Pons (tissue), 1 donor: ENCODE data around the gene KNG1.
"Not testable (repeated sequence)": the region's sequence is repeated elsewhere in the genome, so short reads cannot be mapped to it uniquely, and the experiment has no call there.

ENCODE experiments used
- DNase-seq: peaks from one replicate; pipeline ENCODE4 v3.0.0-alpha.2; 2016; ENCODE audit warnings: low spot score

The KNG1 gene

DNA sequence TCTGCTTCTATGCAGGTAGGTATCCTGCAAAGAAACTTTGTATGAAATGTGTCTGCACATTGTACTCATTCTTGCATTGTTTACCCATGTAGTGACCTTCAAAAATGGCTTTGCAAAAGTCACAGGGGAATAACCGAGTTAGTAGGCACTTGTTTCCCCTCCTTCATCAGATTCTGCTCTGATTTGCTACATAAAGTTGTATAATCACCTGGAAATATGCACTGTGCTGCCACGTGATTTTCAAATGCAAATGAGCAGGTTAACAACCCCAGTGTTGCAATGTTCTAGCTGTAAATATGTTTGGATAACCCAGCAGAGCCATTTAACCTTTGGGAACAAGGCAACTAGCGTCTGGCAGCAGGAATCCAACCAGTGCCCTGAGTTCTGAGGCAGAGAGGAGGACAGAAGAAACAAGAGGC lies at the start of gene KNG1:
TSS of gene KNG1 (plus strand) at position 321 of the 419 bp plus-strand sequence. CDS start 184 bp downstream, outside the sequence.
- no peak for DNase-seq

DNA sequence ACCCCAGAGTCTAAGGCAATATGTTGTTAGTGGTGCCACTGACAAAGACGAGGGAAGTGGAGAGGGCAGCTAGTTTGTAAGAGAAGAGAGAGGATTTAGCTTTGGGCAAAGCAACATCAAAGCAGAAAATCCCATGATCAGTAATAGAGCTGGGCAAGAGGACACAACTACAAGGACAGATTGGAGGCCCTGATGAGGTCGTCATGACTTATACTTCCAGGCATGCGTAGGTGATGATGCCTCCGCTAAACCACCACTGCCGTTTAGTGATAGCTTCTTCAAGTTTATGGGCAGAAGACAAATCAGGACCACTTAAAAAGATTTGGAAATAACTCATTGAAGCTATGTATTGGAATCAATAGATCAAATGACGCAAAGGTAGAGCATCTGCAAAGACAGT lies 48.7 kb upstream of the KNG1 start:
- DNase-seq, result no peak

DNA sequence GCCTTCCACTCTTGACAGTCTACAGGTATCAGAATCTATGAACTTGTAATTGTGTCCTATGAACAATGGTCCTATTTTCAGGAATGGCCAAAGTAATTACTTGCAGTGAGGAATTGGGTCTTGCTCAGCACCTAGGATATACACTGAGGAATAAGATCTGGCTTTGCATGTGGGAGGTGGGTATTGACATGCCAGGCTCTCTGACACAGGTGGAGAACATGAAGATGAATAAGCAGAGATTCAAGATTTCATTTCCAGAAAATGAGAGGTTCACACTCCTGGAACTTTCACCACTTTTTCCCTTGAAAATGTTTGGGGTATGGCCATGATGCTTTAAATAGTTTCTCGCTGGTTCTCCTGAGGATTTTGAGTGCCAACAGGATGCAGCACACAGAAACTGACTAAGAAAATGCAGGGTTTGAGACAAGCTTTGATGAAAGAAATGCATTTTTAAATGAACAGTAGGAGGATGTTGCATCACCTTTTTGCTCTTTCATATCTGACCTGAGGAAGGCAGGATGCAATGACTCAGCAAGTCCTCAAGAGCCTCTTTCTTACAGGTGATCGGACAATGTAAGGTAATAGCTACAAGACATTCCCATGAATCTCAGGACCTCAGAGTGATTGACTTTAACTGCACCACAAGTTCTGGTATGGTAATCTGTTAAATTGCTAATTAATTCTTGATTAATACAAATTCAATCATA lies 47.6 kb upstream of the KNG1 start:
- no peak for DNase-seq

DNA sequence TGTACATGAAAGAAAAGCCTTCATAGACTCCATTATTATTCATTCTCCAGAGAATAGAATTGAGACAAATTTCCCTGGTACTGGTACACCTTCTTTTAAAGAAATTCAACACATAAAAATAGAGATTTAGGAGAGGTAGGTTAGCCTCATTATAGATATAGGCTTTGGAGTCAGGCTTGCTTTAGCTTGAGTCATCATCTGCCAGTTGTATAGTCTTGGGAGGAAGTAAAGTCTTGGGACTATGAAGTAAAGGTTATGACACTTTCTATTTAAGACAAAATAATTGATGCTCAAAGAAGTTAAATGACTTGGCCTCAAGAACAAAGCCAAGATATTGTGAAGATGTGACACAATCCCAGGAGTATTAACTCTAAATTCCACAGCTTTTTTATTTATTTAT lies 47.0 kb upstream of the KNG1 start:
- DNase-seq, result no peak

DNA sequence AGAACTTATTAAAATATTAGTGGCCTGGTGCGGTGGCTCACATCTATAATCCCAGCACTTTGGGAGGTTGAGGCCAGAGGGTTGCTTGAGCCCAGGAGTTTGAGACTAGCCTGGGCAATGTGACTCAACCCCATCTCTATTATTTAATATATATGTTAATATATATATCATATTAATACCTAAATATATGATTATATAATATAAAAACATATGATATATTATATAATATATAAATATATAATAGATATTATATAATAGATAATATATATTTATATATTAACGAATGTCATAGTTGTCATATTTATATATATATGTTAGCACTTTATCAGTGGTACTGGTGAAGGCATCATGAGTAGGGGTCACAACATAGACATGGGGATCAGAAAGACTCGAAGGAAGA lies 46.1 kb upstream of the KNG1 start:
- DNase-seq, result no peak

DNA sequence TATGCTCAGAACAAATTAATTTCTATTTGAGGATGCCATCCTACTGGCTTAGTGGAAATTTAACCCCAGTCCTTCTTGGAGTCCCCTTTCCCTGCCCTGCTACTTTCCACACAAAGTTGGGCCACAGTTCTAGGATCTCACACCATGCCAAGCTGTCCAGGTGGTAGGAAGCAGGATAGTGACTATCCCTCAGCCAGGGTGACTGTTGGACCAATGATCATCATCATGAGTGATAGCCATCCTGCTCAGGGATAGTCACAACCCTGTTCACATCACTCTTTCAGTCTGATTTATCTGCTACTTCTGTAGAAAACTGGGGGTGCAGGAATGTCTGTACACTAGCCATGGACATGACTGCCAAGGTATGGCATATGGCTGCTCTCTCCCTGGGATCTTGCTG lies 38.6 kb upstream of the KNG1 start:
- no peak for DNase-seq

DNA sequence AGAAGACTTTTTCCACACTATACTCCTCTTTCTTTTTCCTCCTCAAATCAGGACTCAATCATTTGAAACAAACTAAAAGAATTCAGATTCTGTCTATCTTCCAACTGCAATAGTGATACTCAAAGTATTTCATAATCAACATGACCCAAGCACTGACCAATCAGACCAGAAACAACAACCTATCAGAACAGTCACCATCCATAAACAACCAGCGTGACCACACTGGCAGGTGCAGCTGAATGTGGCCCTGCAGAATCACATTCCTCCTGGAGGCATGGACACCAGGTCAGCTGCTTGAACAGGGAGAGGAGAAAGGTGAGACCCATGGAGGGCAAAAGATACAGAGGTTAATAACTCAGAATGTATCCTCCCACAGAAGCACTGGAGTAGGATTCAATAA lies 38.0 kb upstream of the KNG1 start:
- no peak for DNase-seq

DNA sequence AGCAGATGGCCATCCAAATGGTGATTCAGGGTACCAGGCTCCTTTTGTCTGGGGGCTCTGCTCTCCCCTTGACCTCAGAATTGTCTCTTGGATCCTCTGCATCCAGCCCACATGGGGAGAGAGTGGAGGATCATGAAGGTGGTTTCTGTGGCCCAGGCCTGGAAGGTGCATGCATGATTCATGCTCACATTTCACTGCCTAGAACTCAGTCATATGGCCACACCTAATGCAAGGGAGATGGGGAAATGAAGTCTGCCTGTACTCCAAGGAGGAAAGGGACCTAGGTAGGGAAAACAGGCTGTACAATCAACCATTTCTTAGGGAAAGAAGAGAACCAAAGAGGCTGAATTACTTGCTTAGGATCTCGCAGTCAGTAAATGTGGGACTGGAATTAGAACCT lies 36.3 kb upstream of the KNG1 start:
- no peak for DNase-seq

DNA sequence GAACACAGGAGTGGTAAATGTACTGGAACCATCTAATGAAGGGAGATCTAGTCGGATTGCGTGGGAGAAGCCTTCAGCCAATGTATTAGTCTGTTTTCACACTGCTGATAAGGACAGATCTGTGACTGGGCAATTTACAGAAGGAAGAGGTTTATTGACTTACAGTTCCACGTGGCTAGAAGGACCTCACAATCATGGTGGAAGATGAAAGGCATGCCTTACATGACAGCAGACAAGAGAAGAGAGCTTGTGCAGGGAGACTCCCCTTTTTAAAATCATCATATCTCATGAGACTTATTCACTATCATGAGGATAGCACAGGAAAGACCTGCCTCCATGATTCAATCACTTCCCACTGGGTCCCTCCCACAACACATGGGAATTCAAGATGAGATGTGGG lies 34.3 kb upstream of the KNG1 start:
- DNase-seq, result no peak

DNA sequence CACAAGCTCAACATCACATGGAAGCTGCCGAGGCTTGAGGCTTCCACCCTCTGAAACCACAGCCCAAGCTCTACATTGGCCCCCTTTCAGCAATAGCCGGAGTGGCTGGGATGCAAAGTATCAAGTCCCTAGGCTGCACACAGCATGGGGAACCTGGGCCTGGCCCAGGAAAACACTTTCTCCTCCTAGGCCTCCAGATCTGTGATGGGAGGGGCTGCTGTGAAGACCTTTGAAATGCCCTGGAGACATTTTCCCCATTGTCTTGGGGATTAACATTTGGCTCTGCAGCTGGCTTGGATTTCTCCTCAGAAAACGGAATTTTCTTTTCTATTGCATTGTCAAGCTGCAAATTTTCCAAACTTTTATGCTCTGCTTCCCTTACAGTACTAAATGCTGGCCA lies 33.2 kb upstream of the KNG1 start:
- no peak for DNase-seq

DNA sequence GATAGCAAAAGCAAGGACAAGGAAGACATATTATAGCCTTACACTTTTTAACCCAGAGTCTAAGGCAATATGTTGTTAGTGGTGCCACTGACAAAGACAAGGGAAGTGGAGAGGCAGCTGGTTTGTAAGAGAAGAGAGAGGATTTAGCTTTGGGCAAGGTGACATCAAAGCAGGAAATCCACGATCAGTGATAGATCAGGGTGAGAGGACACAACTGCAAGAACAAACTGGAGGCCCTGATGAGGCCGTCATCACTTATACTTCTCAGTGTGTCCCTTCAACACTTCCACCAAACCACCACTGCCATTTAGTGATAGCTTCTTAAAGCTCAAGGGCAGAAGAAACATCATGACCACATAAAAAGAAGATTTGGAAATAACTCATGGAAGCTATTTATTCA lies 30.7 kb upstream of the KNG1 start:
- not testable (repeated sequence) for DNase-seq

DNA sequence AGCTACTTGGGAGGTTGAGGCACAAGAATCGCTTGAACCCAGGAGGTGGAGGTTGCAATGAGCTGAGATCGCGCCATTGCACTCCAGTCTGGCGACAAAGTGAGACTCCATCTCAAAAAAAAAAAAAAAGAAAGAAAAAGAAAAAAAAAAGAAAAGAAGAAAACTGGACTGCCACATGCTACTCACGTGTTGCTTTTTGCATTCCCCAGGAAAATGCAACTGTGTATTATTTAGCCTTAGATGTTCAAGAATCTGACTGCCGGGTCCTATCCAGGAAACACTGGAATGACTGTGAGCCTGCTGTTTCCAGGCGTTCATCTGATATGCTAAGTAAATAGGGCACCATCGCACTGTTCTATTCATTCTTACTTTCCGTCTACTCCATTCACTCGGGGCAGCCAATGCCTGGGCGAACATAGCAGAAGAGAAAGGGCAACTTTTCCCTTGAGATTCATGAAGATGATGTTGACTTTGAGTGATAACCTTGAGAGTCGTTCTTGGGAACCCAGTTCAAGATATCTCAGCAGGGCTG lies 30.0 kb upstream of the KNG1 start:
- no peak for DNase-seq

DNA sequence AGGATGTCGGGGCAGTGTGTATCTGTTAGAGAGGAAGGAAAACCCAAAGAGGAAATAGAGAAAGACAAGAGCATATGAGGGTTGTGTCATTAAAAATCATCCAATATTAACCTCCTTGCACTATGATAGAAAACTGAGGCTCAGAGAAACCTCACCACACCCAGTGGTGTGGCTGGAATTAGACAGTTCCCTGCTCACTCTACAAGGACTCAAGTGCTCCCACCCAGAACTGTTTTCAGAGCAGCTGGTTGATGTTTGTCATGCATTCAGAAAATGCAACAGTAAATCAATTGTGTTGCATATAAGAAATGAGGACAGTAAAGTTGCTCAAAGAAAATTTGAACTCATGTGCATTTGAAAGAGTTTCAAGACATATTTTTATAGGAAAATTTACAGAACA lies 26.9 kb upstream of the KNG1 start:
- not testable (repeated sequence) for DNase-seq

DNA sequence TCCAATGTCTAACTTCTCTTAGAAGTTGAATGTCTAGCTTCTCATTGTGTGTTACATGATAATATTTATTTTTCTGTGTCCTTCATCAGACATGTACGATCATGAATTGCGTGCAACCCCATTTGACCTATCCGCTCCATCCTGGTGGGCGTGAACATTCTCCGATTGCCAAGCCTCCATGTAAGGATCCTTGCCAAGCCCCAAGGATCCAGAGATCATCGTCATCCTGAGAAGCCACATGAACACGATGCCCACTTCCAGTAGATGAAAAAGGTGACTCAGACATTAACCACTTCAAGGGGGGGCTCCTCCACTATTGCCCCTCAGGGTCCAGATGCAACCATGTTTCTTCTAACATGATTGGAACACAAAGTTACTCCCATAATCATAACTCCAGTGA lies 25.5 kb upstream of the KNG1 start:
- DNase-seq, result no peak

DNA sequence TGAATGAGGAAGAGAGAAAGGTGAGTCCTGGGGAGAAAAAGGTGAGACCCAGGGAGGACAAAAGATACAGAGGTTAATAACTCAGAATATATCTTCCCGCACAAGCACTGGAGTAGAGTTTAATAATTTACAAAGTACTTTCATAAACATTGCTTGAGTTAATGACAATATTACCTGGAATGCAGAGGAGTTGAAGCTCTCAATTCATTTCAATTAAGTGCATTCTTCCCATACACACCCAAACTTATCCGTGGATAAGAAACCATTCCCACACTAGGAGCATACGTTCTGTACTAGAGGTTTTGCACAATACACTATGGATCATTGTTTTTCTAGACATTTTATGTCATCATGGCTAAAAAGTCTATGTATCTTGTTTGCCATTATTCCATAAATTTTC lies 23.3 kb upstream of the KNG1 start:
- no peak for DNase-seq

DNA sequence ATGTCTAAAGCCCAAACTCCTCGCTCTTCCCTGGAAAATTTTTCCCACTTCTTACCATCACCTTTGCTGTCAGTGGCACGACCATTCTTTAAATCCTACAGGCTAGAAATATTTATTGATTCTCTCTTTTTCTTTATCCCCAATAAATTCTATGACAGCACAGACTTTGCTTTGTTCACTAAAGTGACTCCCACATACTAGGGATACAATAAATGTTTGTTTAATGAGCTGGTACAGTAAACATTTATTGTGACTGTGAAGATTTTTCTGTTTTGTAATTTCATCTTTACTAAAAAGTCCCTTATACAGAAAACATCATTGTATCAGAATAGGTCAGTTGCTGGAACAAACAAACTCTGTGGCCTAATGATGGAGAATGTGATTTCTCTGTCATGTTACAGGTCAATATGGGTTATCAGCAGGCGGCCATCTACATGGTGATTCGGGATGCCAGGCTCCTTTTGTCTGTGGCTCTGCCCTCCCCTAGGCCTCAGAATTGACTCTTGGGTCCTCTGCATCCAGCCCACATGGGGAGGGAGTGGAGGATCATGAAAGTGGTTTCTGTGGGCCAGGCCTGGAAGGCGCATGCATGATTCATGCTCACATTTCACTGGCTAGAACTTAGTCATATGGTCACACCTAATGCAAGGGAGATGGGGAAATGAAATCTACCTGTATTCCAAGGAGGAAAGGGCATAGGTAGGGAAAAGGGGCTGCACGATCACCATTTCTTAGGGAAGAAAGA lies 22.7 kb upstream of the KNG1 start:
- no peak for DNase-seq

DNA sequence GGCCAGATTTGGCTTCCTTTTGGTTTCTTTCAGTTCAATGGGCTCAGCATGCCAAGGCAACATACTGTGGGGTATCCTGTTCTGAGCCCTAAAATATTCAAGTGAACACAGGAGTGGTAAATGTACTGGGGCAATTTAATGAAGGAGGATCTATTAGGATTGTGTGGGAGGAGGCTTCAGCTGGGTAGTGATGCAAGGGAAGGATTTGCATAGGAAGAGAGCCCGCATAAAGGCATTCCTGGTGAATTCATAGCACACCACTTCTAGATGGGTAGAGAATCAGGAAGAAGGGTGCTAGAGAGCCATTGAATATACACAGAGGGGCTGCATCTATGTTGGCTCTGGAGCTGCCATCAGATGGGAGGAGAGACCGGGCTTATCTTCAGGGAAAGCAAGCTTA lies 20.6 kb upstream of the KNG1 start:
- no peak for DNase-seq

DNA sequence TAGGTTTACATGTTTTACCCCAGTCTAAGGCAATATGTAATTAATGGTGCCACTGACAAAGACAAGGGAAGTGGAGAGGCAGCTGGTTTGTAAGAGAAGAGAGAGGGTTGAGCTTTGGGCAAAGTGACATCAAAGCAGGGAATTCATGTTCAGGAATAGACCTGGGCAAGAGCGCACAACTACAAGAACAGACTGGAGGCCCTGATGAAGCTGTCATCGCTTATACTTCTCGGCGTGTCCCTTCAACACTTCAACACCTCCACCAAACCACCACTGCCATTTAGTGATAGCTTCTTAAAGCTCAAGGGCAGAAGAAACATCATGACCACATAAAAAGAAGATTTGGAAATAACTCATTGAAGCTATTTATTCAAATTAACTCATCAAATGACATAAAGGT lies 19.6 kb upstream of the KNG1 start:
- DNase-seq, result no peak

DNA sequence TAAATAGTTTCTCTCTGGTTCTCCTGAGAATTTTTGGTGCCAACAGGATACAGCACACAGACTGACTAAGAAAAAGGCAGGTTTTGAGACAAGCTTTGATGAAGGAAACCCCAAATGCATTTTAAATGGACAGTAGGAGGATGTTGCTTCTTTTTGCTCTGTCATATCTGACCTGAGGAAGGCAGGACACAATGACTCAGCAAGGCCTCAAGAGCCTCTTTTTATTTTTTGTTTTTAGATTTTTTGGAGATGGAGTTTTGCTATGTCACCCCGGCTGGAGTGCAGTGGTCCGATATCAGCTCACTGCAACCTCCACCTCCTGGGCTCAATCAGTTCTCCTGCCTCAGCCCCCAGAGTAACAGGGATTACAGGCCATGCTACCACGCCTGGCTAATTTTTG lies 16.9 kb upstream of the KNG1 start:
- DNase-seq, result no peak

DNA sequence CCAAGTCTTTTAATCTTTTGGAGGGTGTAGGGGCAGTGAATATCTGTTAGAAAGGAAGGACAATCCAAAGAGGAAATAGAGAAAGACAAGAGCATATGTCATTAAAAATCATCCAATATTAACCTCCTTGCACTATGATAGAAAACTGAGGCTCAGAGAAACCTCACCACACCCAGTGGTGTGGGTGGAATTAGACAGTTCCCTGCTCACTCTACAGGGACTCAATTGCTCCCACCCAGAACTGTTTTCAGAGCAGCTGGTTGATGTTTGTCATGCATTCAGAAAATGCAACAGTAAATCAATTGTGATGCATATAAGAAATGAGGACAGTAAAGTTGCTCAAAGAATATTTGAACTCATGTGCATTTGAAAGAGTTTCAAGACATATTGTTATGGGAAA lies 14.7 kb upstream of the KNG1 start:
- not testable (repeated sequence) for DNase-seq

DNA sequence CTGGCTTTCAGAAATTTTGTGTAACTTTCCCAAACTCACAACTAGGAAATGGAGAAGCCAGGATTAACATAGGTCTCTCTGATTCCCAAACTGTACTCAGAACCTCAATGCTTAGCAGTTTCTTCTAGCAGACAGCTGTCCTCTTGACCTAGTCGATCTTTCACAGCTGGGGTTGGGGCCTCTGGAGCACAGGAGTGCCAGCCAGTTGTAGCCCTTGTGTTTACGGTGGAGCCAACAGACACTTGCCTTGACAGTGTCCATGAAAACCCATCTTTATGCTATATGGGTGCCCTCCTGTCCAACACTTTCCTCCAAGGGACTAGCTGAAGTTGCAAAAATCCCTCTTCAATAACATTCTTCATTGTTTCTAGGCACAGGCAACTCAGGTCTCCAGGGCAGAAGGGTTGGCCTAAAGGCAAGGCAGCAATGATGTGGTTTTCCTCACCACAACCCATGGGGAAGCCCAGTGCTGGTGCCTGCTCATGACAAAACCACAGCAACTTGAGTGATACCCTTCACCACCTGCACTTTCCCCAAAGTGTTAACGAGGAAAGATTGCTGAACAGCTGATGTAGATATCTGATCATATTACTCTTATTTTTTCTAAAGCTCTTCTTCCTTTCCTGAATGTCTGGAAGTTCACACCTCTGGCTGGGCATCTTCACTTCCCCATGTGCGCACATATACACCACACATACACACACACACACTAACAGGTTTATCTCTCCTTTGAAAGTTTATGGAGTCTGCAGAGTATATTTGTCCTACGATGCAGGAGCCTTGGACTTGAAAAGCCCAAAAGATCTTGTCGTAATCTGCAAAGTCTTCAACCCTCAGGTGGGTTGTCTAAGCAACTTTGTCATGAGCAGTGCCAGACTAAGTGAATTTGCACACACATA lies 11.0 kb upstream of the KNG1 start:
- DNase-seq, result no peak

DNA sequence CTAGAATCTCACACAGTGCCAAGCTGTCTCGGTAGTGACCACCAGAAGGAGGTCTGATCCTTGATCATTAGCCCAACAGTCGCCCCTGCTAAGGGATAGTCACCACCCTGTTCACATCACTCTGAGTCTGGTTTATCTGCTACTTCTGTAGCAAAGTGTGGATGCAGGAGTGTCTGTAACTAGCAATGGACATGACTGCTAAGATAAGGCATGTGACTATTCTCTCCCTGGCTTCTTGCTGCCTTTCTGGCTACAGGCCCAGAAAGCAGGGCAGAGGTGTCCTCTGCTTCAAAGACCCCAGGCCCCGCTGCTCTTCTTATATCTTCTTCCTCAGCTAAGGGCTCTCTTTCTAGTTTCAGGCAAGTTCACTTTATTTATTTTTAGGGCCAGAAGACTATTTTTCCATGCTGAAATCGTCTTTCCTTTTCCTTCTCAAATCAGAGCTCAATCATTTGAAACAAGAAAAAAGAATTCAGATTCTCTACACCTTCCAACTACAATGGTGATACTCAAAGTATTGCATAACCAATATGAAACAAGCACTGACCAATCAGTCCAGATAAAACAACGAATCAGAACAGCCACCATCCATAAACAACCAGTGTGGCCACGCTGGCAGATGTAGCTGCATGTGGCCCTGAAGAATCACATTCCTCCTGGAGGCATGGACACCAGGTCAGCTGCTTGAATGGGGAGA lies 8.0 kb upstream of the KNG1 start:
- DNase-seq, result no peak
